Measurements from ENCODE around the gene TBC1D10A. TPM values are rescaled to one million over a fixed set of nuclear protein-coding genes. Genes with fewer than 3 reads are reported as not detected.

TBC1D10A gene
- total and polyA plus RNA-seq, 2 donors (not counting 1 experiment from before 2014, with no cell fraction given), result 10.8 to 11.7 TPM

GRCh38 chr22:30289141-30289979 lies 37.4 kb downstream of the TBC1D10A start, which contains the start of gene CASTOR1:
Gene CASTOR1, minus strand, starts transcription at chr22:30289505. Its CDS starts 8 bp downstream, at chr22:30289497.
- peaks cover 15% of the 10 kb centered on the region for H3K4me1 ChIP-seq (ENCODE audit: control insufficient read depth, extremely low read depth, insufficient read depth, low read length)
- H3K4me2 ChIP-seq (ENCODE audit: extremely low read depth, insufficient read depth, low read length), result peak within 1 kb of the TSS; percentile 89
- no peaks in the 10 kb centered on the region for H3K9me3 ChIP-seq (ENCODE audit: control insufficient read depth, insufficient read depth, low read depth, low read length)
- TF ChIP-seq EZH2 (IDR thresholded peaks at IDR 0.05; ENCODE audit: low read length, missing control alignments) (no peak), CTCF (conservative IDR thresholded peaks at IDR 0.05 in 1 of 2, IDR thresholded peaks at IDR 0.05 in 1 of 2; ENCODE audit: low read depth in 1 of 2, low read length in 2 of 2) (no peak)
- peak within 1 kb of the TSS; percentile 46 for H3K27ac ChIP-seq (ENCODE audit: insufficient read depth, low read length)
- H3K36me3 ChIP-seq (ENCODE audit: control insufficient read depth, insufficient read depth, low read length), result peaks cover 10% of the 10 kb centered on the region
- DNase-seq (ENCODE audit: low read depth in 2 of 2), result peak; percentile 97 to 98
- peak within 1 kb of the TSS; percentile 65 for H3K9ac ChIP-seq (ENCODE audit: insufficient read depth, low read length)
- no peaks in the 10 kb centered on the region for H3K79me2 ChIP-seq (ENCODE audit: control insufficient read depth, insufficient read depth, low read length)
- H3K27me3 ChIP-seq (ENCODE audit: control insufficient read depth, insufficient read depth, low read length), result no peaks in the 10 kb centered on the region
- H4K20me1 ChIP-seq (ENCODE audit: control insufficient read depth, extremely low read depth, insufficient read depth, low read length), result no peaks in the 10 kb centered on the region
- no peak within 1 kb of the TSS for H2AFZ ChIP-seq (ENCODE audit: low read length)
- peak within 1 kb of the TSS; percentile 62 to 82 (median 70) for H3K4me3 ChIP-seq (replicated peaks in 1 of 4; ENCODE audit: control extremely low read depth in 1 of 4, insufficient read depth in 1 of 4, low read depth in 3 of 4, low read length in 4 of 4)

GRCh38 chr22:30288419-30289140 lies 38.2 kb downstream of the TBC1D10A start:
- Histone ChIP-seq H3K79me2 (ENCODE audit: control insufficient read depth, insufficient read depth, low read length) (no peaks in the 10 kb centered on the region), H2AFZ (ENCODE audit: low read length) (no peak overlapping the region), H3K27ac (ENCODE audit: insufficient read depth, low read length) (peak overlapping the region; percentile 46), H3K36me3 (ENCODE audit: control insufficient read depth, insufficient read depth, low read length) (peaks cover 4% of the 10 kb centered on the region), H4K20me1 (ENCODE audit: control insufficient read depth, extremely low read depth, insufficient read depth, low read length) (no peaks in the 10 kb centered on the region), H3K4me3 (replicated peaks in 1 of 4; ENCODE audit: control extremely low read depth in 1 of 4, insufficient read depth in 1 of 4, low read depth in 3 of 4, low read length in 4 of 4) (peak overlapping the region; percentile 62 to 82 (median 70)), H3K9me3 (ENCODE audit: control insufficient read depth, insufficient read depth, low read depth, low read length) (no peaks in the 10 kb centered on the region), H3K4me1 (ENCODE audit: control insufficient read depth, extremely low read depth, insufficient read depth, low read length) (peaks cover 15% of the 10 kb centered on the region), H3K4me2 (ENCODE audit: extremely low read depth, insufficient read depth, low read length) (peak overlapping the region; percentile 89), H3K27me3 (ENCODE audit: control insufficient read depth, insufficient read depth, low read length) (no peaks in the 10 kb centered on the region), H3K9ac (ENCODE audit: insufficient read depth, low read length) (peak overlapping the region; percentile 65)
- TF ChIP-seq EZH2 (IDR thresholded peaks at IDR 0.05; ENCODE audit: low read length, missing control alignments) (no peak), CTCF (conservative IDR thresholded peaks at IDR 0.05 in 1 of 2, IDR thresholded peaks at IDR 0.05 in 1 of 2; ENCODE audit: low read depth in 1 of 2, low read length in 2 of 2) (no peak)
- no peak for DNase-seq (ENCODE audit: low read depth in 2 of 2)
